A673 (cell line): ENCODE results near the gene DDX39A. TPM values are rescaled to one million over a fixed set of nuclear protein-coding genes. Genes with fewer than 3 reads are reported as not detected.

Experiments used
- BruUV-seq: library from RNA; stranded (reverse); fragments of 400-500 nt; replicated peaks from 2 replicates; lab custom pipeline; 2021; lab: Mats Ljungman, UMichigan
- CTCF ChIA-PET: fragments of 300-600 bp; sonication (Branson Sonifier 250); formaldehyde crosslinking; loops from one replicate; lab custom pipeline; 2022; ENCODE audit warnings: antibody characterized with exemption; lab: Charles Lee
- POLR2A ChIA-PET: fragments of 300-600 bp; sonication (Branson Sonifier 250); formaldehyde crosslinking; loops from one replicate; lab custom pipeline; 2022; ENCODE audit warnings: antibody characterized with exemption; ENCODE audit not compliant: low non-redundant PET; lab: Charles Lee
- DNase-seq: peaks from one replicate; pipeline ENCODE4 v3.0.0-alpha.2; 2015; ENCODE audit warnings: low spot score
- H3K27ac ChIP-seq: fragments of 200-600 bp; sonication (generic); 2 replicates; pipeline ENCODE4 v1.5.1; 2016; ENCODE audit warnings: mixed run types, low read depth, mild to moderate bottlenecking, mixed read lengths, antibody characterized with exemption, low read length; ENCODE audit not compliant: poor library complexity, severe bottlenecking
- H3K27me3 ChIP-seq: fragments of 200-600 bp; sonication (generic); replicated peaks from 2 replicates; pipeline ENCODE4 v1.6.1; 2017; ENCODE audit warnings: mixed run types, low read depth, mild to moderate bottlenecking, mixed read lengths, antibody characterized with exemption, low read length; ENCODE audit not compliant: insufficient read depth, poor library complexity
- H3K36me3 ChIP-seq: fragments of 200-600 bp; sonication (generic); 2 replicates; pipeline ENCODE4 v1.6.1; 2016; ENCODE audit warnings: mixed run types, mild to moderate bottlenecking, mixed read lengths, antibody characterized with exemption, low read length; ENCODE audit not compliant: insufficient read depth, poor library complexity, severe bottlenecking
- H3K4me1 ChIP-seq: fragments of 200-600 bp; sonication (generic); 2 replicates; pipeline ENCODE4 v1.6.1; 2017; ENCODE audit warnings: mixed run types, mild to moderate bottlenecking, mixed read lengths, antibody characterized with exemption, low read length; ENCODE audit not compliant: insufficient read depth, poor library complexity, severe bottlenecking
- H3K4me3 ChIP-seq: fragments of 200-600 bp; sonication (generic); 2 replicates; pipeline ENCODE4 v1.5.1; 2016; ENCODE audit warnings: low read depth, mixed run types, mild to moderate bottlenecking, mixed read lengths, low read length; ENCODE audit not compliant: poor library complexity, severe bottlenecking
- H3K9me3 ChIP-seq: fragments of 200-600 bp; sonication (generic); 2 replicates; pipeline ENCODE4 v1.6.1; 2016; ENCODE audit warnings: mixed run types, low read depth, mild to moderate bottlenecking, mixed read lengths, antibody characterized with exemption, low read length; ENCODE audit not compliant: poor library complexity, severe bottlenecking
- EZH2 ChIP-seq: fragments of 200-600 bp; sonication (generic); IDR thresholded peaks from 2 replicates; pipeline ENCODE4 v1.6.1; 2017; ENCODE audit warnings: borderline replicate concordance, low read depth, mild to moderate bottlenecking, mixed read lengths, antibody characterized with exemption, low read length; ENCODE audit not compliant: poor library complexity, severe bottlenecking
- intact Hi-C: fragments of 100-400 bp; cut with micrococcal nuclease; formaldehyde crosslinking; loops from one replicate; pipeline ENCODE4 v1.10.0; 2022; ENCODE audit not compliant: unreplicated experiment
- total RNA-seq: library from RNA; stranded (reverse); gene quantifications from 2 replicates; pipeline ENCODE4 v1.2.3, GENCODE V29; 2021
- TF ChIP-seq, protein P1 (sequence below): fragments of 300-800, 200-600 bp; sonication (generic); conservative IDR thresholded peaks from 2 replicates; pipeline ENCODE4 v1.5.1; 2017; ENCODE audit warnings: low read depth, mild to moderate bottlenecking, antibody characterized with exemption, low read length, moderate library complexity, mixed read lengths

DDX39A gene
- total RNA-seq, 1 experiment from 2014 or later, result 223 TPM

DNA sequence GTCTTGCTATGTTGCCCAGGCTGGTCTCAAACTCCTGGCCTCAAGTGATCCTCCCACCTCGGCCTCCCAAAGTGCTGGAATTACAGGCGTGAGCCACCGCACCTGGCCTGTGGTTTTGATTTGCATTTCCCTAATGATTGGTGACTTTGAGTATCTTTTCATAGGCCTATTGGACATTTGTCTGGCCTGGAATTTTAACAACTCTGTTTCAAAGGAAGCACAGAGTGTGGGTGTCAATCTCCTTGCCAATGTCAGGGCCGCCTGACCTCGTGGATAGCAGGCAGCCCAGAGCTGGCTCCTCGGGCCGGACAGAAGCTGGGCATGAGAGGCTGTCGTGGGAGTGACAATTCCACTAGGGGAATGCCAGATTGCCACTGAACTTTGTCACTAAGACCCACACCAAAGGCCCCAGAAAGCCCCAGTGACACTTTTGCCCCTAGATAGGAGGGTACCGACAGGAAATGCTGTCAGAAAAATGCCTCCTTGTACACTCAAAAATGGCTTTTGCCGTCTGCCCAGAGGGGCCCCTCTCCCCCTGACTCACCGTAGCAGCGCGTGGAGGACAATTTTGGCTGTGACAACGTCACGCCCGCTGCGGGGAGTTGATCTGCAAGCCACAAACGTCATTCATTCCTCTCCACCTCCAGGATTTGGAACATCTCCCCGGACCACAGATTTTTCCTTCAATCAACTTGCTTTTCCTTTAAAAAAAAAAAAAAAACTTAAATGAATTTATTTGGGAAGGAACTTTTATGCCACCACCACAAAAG lies 49.6 kb downstream of the DDX39A start:
- Histone ChIP-seq H3K27me3 (no peaks in the 10 kb centered on the region), H3K4me1 (peaks cover 8% of the 10 kb centered on the region), H3K27ac (peak overlapping the region; percentile 47), H3K4me3 (no peak overlapping the region), H3K9me3 (no peaks in the 10 kb centered on the region), H3K36me3 (no peaks in the 10 kb centered on the region)
- ChIA-PET CTCF (no interaction called here), POLR2A (interaction anchor here (0.7 kb wide), 1 partner anchor 439 kb away, joined by 12 read pairs; no protein-coding TSS in a partner anchor)
- DNase-seq, result no peak
- intact Hi-C loops, result no loop called here
- TF ChIP-seq, protein P1, sequence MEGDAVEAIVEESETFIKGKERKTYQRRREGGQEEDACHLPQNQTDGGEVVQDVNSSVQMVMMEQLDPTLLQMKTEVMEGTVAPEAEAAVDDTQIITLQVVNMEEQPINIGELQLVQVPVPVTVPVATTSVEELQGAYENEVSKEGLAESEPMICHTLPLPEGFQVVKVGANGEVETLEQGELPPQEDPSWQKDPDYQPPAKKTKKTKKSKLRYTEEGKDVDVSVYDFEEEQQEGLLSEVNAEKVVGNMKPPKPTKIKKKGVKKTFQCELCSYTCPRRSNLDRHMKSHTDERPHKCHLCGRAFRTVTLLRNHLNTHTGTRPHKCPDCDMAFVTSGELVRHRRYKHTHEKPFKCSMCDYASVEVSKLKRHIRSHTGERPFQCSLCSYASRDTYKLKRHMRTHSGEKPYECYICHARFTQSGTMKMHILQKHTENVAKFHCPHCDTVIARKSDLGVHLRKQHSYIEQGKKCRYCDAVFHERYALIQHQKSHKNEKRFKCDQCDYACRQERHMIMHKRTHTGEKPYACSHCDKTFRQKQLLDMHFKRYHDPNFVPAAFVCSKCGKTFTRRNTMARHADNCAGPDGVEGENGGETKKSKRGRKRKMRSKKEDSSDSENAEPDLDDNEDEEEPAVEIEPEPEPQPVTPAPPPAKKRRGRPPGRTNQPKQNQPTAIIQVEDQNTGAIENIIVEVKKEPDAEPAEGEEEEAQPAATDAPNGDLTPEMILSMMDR, result no peak
- TF ChIP-seq EZH2, result no peak
- no TSS peak for BruUV-seq

DNA sequence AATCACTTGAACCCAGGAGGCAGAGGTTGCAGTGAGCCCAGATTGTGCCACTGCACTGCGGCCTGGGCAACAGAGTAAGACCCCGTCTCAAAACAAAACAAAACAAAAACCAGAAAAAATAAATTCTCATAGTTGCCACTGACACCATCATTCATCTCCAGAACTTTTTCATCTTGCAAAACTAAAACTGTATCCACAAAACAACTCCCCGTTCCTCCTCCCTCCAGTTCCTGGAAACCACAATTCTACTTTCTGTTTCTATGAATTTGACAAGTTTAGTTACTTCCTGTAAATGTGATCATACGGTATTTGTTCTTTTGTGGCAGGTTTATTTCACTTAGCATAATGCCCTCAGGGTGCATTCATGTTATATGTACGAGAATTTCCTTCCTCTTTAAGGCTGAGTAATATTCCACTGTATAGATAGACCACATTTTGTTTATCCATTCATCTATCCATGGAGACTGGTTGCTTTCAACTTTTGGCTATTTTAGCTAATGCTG lies 51.1 kb downstream of the DDX39A start:
- Histone ChIP-seq H3K27me3 (no peaks in the 10 kb centered on the region), H3K36me3 (no peaks in the 10 kb centered on the region), H3K9me3 (no peaks in the 10 kb centered on the region), H3K27ac (no peak overlapping the region), H3K4me1 (peaks cover 18% of the 10 kb centered on the region), H3K4me3 (no peak overlapping the region)
- CTCF ChIA-PET, result no interaction called here
- no peak for DNase-seq
- TF ChIP-seq, protein P1, result no peak
- no peak for TF ChIP-seq EZH2
- POLR2A ChIA-PET, result no interaction called here
- intact Hi-C loops, result no loop called here
- no TSS peak for BruUV-seq

DNA sequence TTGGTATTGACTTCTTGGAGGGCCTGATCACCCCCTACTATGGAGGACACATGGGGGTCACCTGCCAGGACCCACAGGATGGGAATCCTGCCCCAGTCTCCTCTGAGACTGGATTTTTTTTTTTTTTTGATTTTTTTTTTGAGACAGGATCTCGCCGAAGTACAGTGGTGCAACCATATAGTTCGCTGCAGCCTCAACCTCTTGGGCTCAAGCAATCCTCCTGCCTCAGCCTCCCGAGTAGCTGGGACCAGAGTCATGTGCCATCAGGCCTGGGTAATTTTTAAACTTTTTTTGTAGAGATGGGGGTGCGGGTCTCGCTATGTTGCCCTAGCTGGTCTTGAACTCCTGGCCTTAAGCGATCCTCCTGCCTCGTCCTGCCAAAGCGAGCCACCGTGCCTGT lies 52.1 kb downstream of the DDX39A start:
- DNase-seq, result no peak
- POLR2A ChIA-PET, result interaction anchor here (0.7 kb wide), 1 partner anchor 17 kb away, joined by 6 read pairs; no protein-coding TSS in a partner anchor
- Histone ChIP-seq H3K27me3 (no peaks in the 10 kb centered on the region), H3K4me3 (no peak overlapping the region), H3K36me3 (no peaks in the 10 kb centered on the region), H3K4me1 (peaks cover 22% of the 10 kb centered on the region), H3K9me3 (no peaks in the 10 kb centered on the region), H3K27ac (no peak overlapping the region)
- CTCF ChIA-PET, result no interaction called here
- intact Hi-C loops, result no loop called here
- no TSS peak for BruUV-seq
- no peak for TF ChIP-seq EZH2
- TF ChIP-seq, protein P1, result no peak
